Measurements from ENCODE around the gene ADAMTS14.

Gene ADAMTS14

DNA sequence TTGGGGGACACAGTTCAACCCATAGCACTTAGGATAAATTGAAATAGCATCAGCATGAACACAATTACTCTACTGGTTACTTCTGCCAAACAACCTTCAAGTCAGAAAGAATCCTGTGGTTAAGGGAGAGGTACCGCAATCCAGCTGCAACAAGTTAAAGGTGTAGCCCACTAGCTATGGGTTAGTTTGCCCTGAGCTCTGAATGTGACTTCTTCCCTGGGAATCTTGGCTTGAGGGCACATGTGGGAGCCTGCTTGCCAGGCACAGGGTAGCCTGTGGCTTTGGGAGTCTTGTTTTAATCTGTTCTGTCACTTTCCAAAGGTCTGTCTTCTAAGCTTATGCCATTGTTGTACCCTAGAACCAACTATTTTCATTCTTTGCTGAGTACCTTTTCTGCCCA is 134.5 kb downstream of the ADAMTS14 start:
- Histone ChIP-seq H3K9me3 (ENCODE audit: control insufficient read depth, insufficient read depth, low read length) (no peaks in the 10 kb centered on the region), H3K79me2 (ENCODE audit: control insufficient read depth, low read length) (no peaks in the 10 kb centered on the region), H4K20me1 (ENCODE audit: control insufficient read depth, insufficient read depth, low read depth, low read length) (no peaks in the 10 kb centered on the region), H3K36me3 (ENCODE audit: control insufficient read depth, low read length) (no peaks in the 10 kb centered on the region), H3K9me2 (replicated peaks; ENCODE audit: control insufficient read depth, low read length) (no peaks in the 10 kb centered on the region), H3K27ac (ENCODE audit: low read depth, low read length) (no peak overlapping the region), H3K4me3 (ENCODE audit: low read length) (no peak overlapping the region), H3K27me3 (ENCODE audit: control insufficient read depth, low read length) (peaks cover 9% of the 10 kb centered on the region; the same call in 1 of the 2 replicates), H3K4me2 (ENCODE audit: low read length) (no peak overlapping the region), H3F3A (ENCODE audit: control insufficient read depth, insufficient read depth) (no peaks in the 10 kb centered on the region), H3K4me1 (ENCODE audit: control insufficient read depth, low read length) (no peaks in the 10 kb centered on the region)
- TF ChIP-seq EZH2phosphoT487 (IDR thresholded peaks at IDR 0.05; ENCODE audit: borderline replicate concordance, low read length) (no peak), CTCF (IDR thresholded peaks at IDR 0.05; ENCODE audit: low read depth, low read length, poor library complexity, severe bottlenecking) (no peak)

GRCh38 chr10:70807556-70807955 is 135.2 kb downstream of the ADAMTS14 start:
- no peaks in the 10 kb centered on the region for H3K9me3 ChIP-seq (ENCODE audit: control insufficient read depth, insufficient read depth, low read length)
- H3F3A ChIP-seq (ENCODE audit: control insufficient read depth, insufficient read depth): no peaks in the 10 kb centered on the region
- peaks cover 9% of the 10 kb centered on the region; the same call in 1 of the 2 replicates for H3K27me3 ChIP-seq (ENCODE audit: control insufficient read depth, low read length)

GRCh38 chr10:70809011-70809611 is 136.8 kb downstream of the ADAMTS14 start:
- no peak overlapping the region for H3K4me2 ChIP-seq (ENCODE audit: low read length)
- no peaks in the 10 kb centered on the region for H3F3A ChIP-seq (ENCODE audit: control insufficient read depth, insufficient read depth)
- no peaks in the 10 kb centered on the region for H3K79me2 ChIP-seq (ENCODE audit: control insufficient read depth, low read length)
- H3K9me3 ChIP-seq (ENCODE audit: control insufficient read depth, insufficient read depth, low read length): no peaks in the 10 kb centered on the region
- no peak for TF ChIP-seq CTCF (IDR thresholded peaks at IDR 0.05; ENCODE audit: low read depth, low read length, poor library complexity, severe bottlenecking)
- no peak for TF ChIP-seq EZH2phosphoT487 (IDR thresholded peaks at IDR 0.05; ENCODE audit: borderline replicate concordance, low read length)
- no peaks in the 10 kb centered on the region for H4K20me1 ChIP-seq (ENCODE audit: control insufficient read depth, insufficient read depth, low read depth, low read length)
- no peaks in the 10 kb centered on the region for H3K4me1 ChIP-seq (ENCODE audit: control insufficient read depth, low read length)
- H3K9me2 ChIP-seq (replicated peaks; ENCODE audit: control insufficient read depth, low read length): no peaks in the 10 kb centered on the region
- H3K36me3 ChIP-seq (ENCODE audit: control insufficient read depth, low read length): no peaks in the 10 kb centered on the region
- H3K27ac ChIP-seq (ENCODE audit: low read depth, low read length): no peak overlapping the region
- no peak overlapping the region for H3K4me3 ChIP-seq (ENCODE audit: low read length)
- peaks cover 9% of the 10 kb centered on the region; the same call in 1 of the 2 replicates for H3K27me3 ChIP-seq (ENCODE audit: control insufficient read depth, low read length)

More at GRCh38 chr10:70807556-70807955, 135.2 kb downstream of the ADAMTS14 start:
- no peaks in the 10 kb centered on the region for H3K79me2 ChIP-seq (ENCODE audit: control insufficient read depth, low read length)
- no peaks in the 10 kb centered on the region for H3K9me2 ChIP-seq (replicated peaks; ENCODE audit: control insufficient read depth, low read length)
- H4K20me1 ChIP-seq (ENCODE audit: control insufficient read depth, insufficient read depth, low read depth, low read length): no peaks in the 10 kb centered on the region
- no peak overlapping the region for H3K27ac ChIP-seq (ENCODE audit: low read depth, low read length)
- H3K4me2 ChIP-seq (ENCODE audit: low read length): no peak overlapping the region
- H3K4me3 ChIP-seq (ENCODE audit: low read length): no peak overlapping the region
- H3K4me1 ChIP-seq (ENCODE audit: control insufficient read depth, low read length): no peaks in the 10 kb centered on the region
- TF ChIP-seq EZH2phosphoT487 (IDR thresholded peaks at IDR 0.05; ENCODE audit: borderline replicate concordance, low read length) (no peak), CTCF (IDR thresholded peaks at IDR 0.05; ENCODE audit: low read depth, low read length, poor library complexity, severe bottlenecking) (no peak)
- H3K36me3 ChIP-seq (ENCODE audit: control insufficient read depth, low read length): no peaks in the 10 kb centered on the region

Data from DOHH2 (cell line).